ENCODE results near the gene METTL16.

- TF ChIP-seq EZH2 (IDR thresholded peaks at IDR 0.05; ENCODE audit: borderline replicate concordance, low read length) (no peak), CTCF (conservative IDR thresholded peaks at IDR 0.05 in 1 of 2, IDR thresholded peaks at IDR 0.05 in 1 of 2; ENCODE audit: extremely low read depth in 1 of 2, insufficient read depth in 1 of 2, low read depth in 1 of 2, low read length in 2 of 2) (no peak)
These were observed 114.2 kb downstream of the METTL16 start for GRCh38 chr17:2397247-2398171.
